ENCODE measurements around the gene SYNE1. TPM values are rescaled to one million over a fixed set of nuclear protein-coding genes. Genes with fewer than 3 reads are reported as not detected.

Gene SYNE1
- total and polyA plus RNA-seq, 10 of the 15 experiments (the other 5 are each of a cell fraction or from before 2014, with no cell fraction given) = 2.3 to 28.7 (median 14.1) TPM

GRCh38 chr6:152301765-152302568 lies 335.2 kb downstream of the SYNE1 start (continued):
- TF ChIP-seq, protein P1, sequence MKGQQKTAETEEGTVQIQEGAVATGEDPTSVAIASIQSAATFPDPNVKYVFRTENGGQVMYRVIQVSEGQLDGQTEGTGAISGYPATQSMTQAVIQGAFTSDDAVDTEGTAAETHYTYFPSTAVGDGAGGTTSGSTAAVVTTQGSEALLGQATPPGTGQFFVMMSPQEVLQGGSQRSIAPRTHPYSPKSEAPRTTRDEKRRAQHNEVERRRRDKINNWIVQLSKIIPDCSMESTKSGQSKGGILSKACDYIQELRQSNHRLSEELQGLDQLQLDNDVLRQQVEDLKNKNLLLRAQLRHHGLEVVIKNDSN (IDR thresholded peaks at IDR 0.05; ENCODE audit: borderline replicate concordance, extremely low read length, insufficient read depth, low read depth, low read length) = peak; percentile 56
- TF ChIP-seq PAX8 (IDR thresholded peaks at IDR 0.05) (no peak), HCFC1 (IDR thresholded peaks at IDR 0.05; ENCODE audit: low read length) (0 out of 2 replicates have a peak, but pooled peaks have one; percentile 4), E2F8 (IDR thresholded peaks at IDR 0.05; ENCODE audit: low read depth, partially characterized antibody) (no peak), FOS (IDR thresholded peaks at IDR 0.05; ENCODE audit: borderline replicate concordance, extremely low read depth, insufficient read length) (no peak), RAD51 (IDR thresholded peaks at IDR 0.05) (peak; percentile 94), ZBTB33 (IDR thresholded peaks at IDR 0.05) (0 out of 2 replicates have a peak, but pooled peaks have one; percentile 43), YY1 (IDR thresholded peaks at IDR 0.05; ENCODE audit: low read depth, low read length) (peak; percentile 75), SREBF1 (IDR thresholded peaks at IDR 0.05; ENCODE audit: low read length) (peak; percentile 66; the same call in 1 of the 2 replicates), MEF2A (IDR thresholded peaks at IDR 0.05; ENCODE audit: insufficient read depth, low read depth, low read length) (no peak), RFX5 (IDR thresholded peaks at IDR 0.05; ENCODE audit: low read depth, low read length) (peak; percentile 50; the same call in 1 of the 2 replicates), SKIL (IDR thresholded peaks at IDR 0.05; ENCODE audit: low read depth, poor library complexity, severe bottlenecking) (peak; percentile 69), NR2C2 (IDR thresholded peaks at IDR 0.05; ENCODE audit: borderline replicate concordance, control insufficient read depth, insufficient read length, low read depth) (no peak), CTCF (IDR thresholded peaks at IDR 0.05 in 2 of 3, conservative IDR thresholded peaks at IDR 0.05 in 1 of 3; ENCODE audit: control insufficient read depth in 2 of 3, extremely low read depth in 1 of 3, insufficient read depth in 1 of 3, low read depth in 3 of 3, low read length in 3 of 3) (peak; percentile 51 to 56 (median 53)), CREB1 (IDR thresholded peaks at IDR 0.05; ENCODE audit: low read depth) (peak; percentile 56; the same call in 1 of the 2 replicates)
